Globus pallidus (tissue), 1 donor: ENCODE data around the gene ACYP2.

Experiments
- DNase-seq: peaks from one replicate; pipeline ENCODE4 v3.0.0-alpha.2; 2015; ENCODE audit warnings: low spot score

Gene ACYP2

DNA sequence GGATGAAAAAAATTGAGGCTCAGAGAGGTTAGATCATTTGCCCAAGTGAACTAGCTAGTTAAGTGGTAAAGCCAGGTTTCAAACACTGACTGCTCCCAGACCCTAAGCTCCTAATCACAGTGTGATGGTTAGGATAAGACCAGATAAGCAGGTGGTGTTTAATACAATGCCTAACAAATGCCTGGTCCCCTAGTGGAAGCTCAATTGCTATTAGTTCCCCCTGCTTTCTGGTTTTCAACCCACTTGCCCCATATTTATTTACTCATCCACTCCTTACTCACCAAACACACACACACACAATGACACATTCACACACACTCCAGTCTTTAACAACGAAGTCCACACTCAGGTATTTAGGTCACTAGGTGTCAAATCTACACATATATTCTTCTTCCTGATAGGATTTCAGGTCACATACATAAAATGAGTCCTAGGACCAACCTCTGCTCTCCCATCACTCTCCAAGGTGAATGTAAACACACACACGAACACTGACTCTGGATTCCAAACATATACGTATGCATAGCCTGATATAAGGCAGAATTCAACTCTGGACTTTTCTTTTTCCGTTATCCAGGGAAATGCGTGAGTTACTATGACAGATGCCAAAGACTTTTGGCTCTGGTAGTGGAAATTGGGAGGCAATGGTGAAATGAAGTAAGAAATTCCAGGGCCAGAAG, 214.2 kb downstream of the ACYP2 start:
- no peak for DNase-seq

DNA sequence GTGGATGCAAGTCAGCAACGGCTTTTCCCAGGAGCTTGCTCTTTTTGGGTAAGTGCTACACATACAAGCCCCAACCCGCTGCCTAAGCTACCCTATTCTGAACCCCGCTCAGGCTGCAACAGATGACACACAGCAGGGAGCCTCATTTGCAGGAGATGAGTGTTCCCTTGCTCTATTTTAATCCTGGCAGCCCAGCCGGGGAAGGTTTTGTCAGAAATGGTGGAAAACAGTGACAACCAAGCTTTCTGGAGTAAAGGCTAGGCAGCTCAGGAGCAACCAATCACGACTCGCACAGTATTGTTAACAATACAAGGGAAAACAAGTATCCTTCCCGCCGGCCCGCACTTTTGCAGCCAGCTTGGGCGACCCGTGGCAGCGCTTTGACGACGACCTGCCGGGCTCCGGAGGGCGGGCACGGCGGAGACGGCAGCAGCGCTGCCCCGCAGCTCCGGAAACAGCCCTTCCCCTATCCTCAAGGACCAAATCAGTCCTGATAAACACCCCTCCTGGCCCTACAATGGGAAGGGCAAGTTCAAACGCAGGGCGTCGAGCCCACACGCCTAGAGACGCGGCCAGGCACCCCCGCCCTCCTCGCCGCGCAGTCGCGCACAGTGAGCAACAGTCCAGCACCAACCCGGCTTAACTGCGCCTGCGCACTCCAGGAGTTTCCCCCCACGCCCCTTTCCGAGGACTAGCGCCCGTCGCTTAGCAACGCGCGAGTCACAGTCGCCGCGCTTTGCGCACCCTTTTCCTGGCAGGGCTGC, 214.9 kb downstream of the ACYP2 start:
- peak; percentile 96 for DNase-seq

DNA sequence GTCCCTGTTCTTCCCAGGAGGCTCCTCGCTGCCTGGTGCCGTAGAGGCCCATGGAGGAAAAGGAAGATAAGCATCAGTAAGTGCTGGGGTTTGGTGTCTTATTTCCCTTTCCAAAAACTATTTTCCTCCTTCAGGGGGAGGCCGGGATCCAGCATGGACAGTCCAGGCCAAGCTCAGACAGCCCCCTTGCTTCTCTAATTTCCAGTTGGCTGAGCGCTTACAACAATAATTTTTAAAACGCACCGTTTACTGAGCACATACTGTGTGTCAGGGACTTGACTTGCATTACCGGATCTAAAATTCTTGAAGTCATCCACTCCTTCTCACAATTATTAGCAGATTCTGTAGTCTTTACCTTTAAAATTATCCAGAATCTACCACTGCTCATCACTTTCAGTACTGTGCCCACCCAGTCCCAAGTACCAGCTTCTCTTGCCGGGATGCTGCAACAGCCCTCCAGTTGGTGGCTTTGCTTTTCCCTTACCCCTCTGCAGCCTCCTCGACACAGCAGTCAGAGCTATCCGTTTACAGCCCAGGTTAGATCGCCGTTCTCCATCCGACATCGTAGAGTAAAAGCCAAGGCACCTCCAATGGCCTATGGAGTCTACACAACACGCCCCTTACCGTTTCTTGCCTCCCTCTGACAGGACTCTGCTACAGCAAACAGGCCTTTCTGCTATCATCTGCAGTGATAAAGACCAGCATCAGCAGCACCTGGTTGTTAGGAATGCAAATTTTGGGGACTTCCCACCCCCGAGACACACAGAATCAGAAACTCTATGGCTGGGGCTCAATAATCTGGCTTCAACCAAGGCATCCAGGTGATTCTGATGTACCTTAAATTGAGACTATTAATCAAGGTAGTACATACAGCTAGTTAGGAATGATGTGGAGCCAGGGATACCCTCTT, 215.8 kb downstream of the ACYP2 start:
- DNase-seq: peak; percentile 5

DNA sequence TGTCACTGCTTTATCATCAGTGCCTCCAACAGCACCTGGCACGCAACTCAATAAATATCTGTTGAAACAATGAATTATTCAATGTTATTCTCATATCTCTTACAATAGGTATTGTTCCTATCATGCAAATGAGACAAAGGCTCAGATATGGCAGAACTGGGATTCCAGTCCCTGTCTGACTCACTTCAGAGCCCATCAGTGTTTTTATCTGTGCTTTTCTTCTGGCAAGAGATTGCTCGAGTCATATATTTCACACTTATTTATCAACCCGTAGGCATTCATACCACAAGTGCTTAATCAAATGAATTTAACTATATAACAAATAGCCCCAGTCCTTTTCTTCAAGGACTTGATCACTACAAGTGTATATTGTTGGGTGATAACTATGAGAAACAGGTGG, 217.0 kb downstream of the ACYP2 start:
- no peak for DNase-seq

DNA sequence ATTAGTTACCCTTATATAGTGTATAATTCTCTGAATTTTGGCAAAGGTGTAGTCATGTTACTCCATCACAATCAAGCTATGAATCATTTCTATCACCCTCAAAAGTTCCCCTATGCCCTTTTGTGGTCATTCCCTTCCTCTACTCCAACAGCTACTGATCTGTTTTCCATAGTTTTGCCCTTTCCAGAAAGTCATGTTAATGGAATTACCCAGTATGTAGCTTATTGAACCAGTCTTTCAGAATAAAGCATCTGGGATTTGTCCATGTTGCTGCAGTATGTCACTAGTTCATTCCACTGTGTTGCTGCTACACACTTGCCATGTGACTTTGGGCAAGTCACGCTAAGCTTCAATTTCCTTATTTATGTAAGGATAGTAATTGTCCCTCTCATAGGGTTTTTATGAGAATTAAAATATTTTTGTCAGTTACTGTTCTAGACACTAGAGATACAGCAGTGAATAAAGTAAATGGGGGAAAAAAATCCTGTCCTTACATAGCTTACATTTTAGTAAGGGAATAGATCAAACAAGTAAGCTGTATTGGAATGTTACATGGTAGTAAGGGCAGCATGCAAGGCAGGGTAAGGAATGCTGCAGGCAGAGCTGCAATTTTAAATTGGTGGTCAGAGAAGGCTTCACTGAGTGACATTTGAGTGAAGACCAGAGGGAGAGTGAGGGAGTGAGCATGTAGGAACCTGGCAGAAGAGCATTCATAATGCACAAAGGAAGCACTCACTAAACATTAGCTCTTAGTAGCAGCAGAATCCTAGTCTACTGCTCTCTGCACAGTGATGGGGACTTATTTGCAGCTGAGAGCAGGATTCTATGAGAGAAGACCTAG, 220.9 kb downstream of the ACYP2 start:
- no peak for DNase-seq

DNA sequence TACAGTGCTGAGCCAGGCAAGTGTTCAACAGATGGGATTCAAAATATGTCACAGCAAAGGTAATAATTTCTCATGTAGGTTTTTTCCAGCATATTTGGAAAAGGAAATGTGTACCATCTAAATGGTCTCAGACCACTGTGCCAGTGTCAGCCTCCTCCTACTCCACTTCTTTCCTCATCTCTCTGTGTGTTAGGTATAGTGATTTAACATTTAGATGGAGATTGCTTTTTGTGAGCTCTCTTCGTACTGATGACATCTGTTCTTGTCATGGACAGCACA, 221.5 kb downstream of the ACYP2 start:
- no peak for DNase-seq

DNA sequence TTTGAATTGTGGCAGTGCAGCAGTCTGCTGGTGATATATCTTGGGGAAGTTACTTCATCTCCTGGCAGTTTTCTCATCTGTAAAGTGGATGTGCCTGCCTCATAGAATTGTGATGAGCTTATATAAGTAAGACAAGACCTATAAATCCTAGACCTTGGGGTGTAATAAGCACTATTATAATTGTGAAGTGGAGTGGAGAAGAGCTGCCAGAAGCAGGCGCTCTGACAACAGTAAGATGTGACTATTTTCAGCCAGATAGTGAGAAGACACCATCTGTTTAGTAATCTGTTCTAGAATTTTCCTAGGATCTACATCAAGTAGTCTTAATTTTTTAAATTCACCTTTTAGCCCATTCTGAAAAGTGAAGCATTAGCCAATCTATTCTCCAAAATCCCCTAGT, 226.2 kb downstream of the ACYP2 start:
- DNase-seq: peak; percentile 71

DNA sequence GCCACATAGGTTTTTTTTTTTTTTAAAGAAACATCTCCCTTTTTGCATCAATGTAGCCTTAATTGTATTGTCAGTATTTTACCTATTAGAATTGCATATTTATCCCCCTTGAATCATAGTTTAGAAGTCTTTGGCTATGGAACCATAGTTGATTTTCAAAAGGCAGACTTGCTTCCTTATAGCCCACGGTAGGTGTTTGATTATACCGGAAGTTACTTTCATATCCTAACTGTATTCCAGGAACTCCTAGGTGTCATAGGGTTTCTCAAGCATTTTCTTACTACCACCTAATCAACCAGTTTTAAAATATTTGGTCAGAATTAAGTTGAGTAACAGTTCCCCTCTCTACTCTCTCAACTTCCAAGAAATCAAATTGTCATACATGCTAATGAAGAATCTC, 227.2 kb downstream of the ACYP2 start:
- no peak for DNase-seq

DNA sequence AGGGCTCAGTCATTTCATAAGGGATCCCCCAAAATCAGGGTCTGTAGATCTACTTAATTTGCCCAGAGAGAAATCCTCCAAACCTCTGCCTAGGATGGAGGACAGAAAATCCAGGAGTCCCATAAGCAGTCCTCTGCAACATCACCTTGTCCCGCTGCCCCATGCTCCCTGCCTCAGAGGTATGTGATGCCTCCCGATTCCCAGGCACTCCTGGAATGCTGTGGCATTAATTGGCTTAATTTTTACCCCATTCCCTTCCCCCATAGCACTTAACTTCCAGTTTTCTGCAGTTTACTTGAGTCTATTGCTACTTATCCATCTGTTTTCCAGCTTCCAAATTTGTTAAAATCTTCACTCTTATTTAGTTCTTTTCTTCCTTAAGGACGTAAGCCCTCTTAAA, 232.2 kb downstream of the ACYP2 start:
- no peak for DNase-seq

DNA sequence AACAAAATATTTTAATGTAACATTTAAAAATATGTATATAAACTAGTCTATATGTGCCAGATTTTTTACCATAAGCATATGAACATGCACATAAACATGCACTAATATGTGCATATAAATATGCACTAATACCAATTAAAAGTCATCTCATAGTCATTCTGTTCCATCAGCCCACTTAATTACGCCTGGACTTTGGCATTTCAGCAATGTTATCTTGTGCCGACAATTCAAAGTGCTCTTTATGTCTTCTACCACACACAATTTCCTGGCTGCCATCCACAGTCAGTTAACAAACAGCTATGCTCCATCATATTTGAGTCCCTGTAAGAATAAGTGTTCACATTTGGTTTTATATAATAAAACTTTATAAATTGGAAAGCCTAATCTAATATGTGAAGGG, 233.2 kb downstream of the ACYP2 start:
- no peak for DNase-seq

DNA sequence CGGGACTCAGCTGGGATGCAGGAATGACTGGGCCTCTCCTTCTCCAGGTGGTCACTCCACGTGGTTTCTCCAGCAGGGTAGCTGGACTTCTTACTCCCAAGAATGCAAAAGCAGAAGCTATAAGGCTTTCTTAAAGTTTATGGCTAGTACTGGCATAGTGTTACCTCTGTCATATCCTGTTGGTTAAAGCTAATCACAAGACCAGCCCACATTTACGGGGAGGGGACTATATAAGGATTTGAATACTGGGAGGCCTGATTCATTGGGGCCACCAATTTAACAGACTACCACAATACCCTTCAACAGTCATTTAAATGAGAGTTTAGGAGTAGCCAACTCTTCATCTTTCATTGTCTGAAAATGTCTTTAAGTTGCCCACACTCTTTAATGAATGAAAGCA, 235.0 kb downstream of the ACYP2 start:
- DNase-seq: no peak

DNA sequence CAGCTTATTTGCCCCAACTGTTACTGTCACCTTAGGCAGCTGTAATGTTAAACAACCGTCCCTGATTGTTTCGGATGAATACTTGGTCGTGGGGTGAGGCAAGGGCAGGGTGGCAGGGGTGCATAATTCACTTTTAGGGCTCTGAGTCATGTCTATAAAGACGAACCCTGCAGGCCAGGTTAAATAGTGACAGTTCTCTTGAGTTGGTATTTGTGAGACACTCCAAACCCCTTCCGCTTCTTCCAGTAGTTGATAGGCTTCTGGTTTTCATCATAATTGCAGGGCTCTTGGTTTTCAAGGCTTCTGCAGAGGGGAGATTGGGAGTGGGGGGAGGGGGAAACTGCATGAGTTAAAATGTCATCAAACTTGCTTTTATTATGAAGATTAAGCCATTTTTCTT, 237.8 kb downstream of the ACYP2 start:
- DNase-seq: no peak
